Transverse colon (tissue), 4 donors: ENCODE measurements around the gene PDE4D. TPM values are rescaled to one million over a fixed set of nuclear protein-coding genes. Genes with fewer than 3 reads are reported as not detected.

ENCODE experiments used
- DNase-seq: peaks from one replicate; pipeline ENCODE4 v3.0.0-alpha.2; 2019
- H3K27ac ChIP-seq, 4 donors: fragments of 200-600 bp; sonication (generic); 2 replicates each; pipeline ENCODE4 v1.5.1; 2016 to 2018; ENCODE audit warnings: inconsistent platforms in 4 of 4
- H3K27me3 ChIP-seq: fragments of 200-600 bp; sonication (generic); 2 replicates; pipeline ENCODE4 v1.5.1; 2017; ENCODE audit warnings: inconsistent platforms
- H3K36me3 ChIP-seq, 4 donors: fragments of 200-600 bp; sonication (generic); 2 replicates each; pipeline ENCODE4 v1.5.1; 2017 to 2019; ENCODE audit warnings: inconsistent platforms in 4 of 4
- H3K4me1 ChIP-seq, 4 donors: fragments of 200-600 bp; sonication (generic); 2 replicates each; pipeline ENCODE4 v1.5.1; 2017 to 2020; ENCODE audit warnings: inconsistent platforms in 4 of 4
- H3K4me3 ChIP-seq, 4 donors: fragments of 200-600 bp; sonication (generic); 1 replicate in 1 of 4; 2 replicates in 3 of 4; pipeline versions ENCODE4 v1.5.1 to v1.6.1; 2017 to 2019; ENCODE audit warnings: inconsistent platforms in 4 of 4
- H3K9me3 ChIP-seq, 2 donors: fragments of 200-600 bp; sonication (generic); 2 replicates each; pipeline ENCODE4 v1.5.1; 2017 to 2019; ENCODE audit warnings: inconsistent platforms in 2 of 2
- EP300 ChIP-seq: sonication (generic); formaldehyde crosslinking; IDR thresholded peaks from one replicate; pipeline ENCODE4 v1.6.1; 2017; ENCODE audit warnings: antibody characterized with exemption, low read depth
- POLR2A ChIP-seq: fragments of 450-650 bp; IDR thresholded peaks from one replicate; pipeline ENCODE4 v1.6.1; 2016; ENCODE audit warnings: antibody characterized with exemption, mild to moderate bottlenecking, moderate library complexity
- POLR2AphosphoS5 ChIP-seq, 3 donors: sonication (generic); formaldehyde crosslinking; IDR thresholded peaks; one replicate each; pipeline ENCODE4 v1.6.1; 2016; ENCODE audit warnings: antibody characterized with exemption in 3 of 3
- WGBS, 2 donors: methylation state at CpG; one replicate each; pipeline ENCODE4 v1.1.5; 2018; ENCODE audit warnings: low coverage in 1 of 2; 5-methylcytosine and 5-hydroxymethylcytosine counted together
- in situ Hi-C, 4 donors: fragments of 200-750 bp; cut with MboI; loops; one replicate each; pipeline versions ENCODE4 v1.15.0 to v1.15.1; 2017; ENCODE audit warnings: low sequenced_read_pairs in 3 of 4, low pct_ligation_motif_present in 1 of 4, low pct_unique_long_range_greater_than_20kb in 1 of 4
- intact Hi-C: fragments of 100-400 bp; cut with DNase I; formaldehyde crosslinking; loops from one replicate; pipeline ENCODE4 v1.15.1; 2023; ENCODE audit warnings: low total_unique reads
- total RNA-seq, 4 donors: library from RNA; depleted of rRNA; stranded (reverse); fragments of >200 nt; gene quantifications; one replicate each; pipeline ENCODE4 v1.1.0, GENCODE V29; 2016
- TF ChIP-seq, protein P1 (sequence below), 5 experiments: fragments of 200-600 bp in 3 of 5; fragments of 450-650 bp in 2 of 5; sonication (generic) in 3 of 5; IDR thresholded peaks; 1 replicate in 2 of 5; 2 replicates in 3 of 5; pipeline ENCODE4 v1.5.1; 2016 to 2017; ENCODE audit warnings: antibody characterized with exemption in 5 of 5, inconsistent platforms in 3 of 5, mild to moderate bottlenecking in 2 of 5, moderate library complexity in 1 of 5

Gene PDE4D
- total RNA-seq, 4 donors from 2014 or later, result 47.0 to 302 (median 73.6) TPM

DNA sequence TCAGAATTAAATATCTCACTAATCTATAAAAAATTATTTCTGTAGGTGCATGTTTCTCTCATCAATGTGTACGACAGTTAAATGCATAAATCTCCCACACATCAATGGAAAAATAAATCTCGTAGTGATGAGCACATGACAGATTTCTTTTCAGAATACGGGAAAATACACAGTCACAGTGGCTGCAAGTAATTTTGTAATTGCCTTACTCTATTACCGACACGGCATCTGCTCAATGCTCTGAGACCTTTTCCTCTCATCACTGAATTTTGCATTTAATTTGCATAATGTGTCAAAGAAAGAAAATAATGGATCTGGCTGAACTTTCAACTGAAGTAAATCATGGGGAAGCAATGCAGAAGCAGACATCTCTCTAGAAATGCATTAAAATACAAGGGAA is 37.2 kb downstream of the PDE4D start:
- in situ Hi-C loops (no loop called here), intact Hi-C loops (no loop called here)
- no peaks in the 10 kb centered on the region for H3K4me1 ChIP-seq
- WGBS, 2 donors, result 86 to 89% methylated on average over 5 of the region's 5 CpGs
- TF ChIP-seq, protein P1, sequence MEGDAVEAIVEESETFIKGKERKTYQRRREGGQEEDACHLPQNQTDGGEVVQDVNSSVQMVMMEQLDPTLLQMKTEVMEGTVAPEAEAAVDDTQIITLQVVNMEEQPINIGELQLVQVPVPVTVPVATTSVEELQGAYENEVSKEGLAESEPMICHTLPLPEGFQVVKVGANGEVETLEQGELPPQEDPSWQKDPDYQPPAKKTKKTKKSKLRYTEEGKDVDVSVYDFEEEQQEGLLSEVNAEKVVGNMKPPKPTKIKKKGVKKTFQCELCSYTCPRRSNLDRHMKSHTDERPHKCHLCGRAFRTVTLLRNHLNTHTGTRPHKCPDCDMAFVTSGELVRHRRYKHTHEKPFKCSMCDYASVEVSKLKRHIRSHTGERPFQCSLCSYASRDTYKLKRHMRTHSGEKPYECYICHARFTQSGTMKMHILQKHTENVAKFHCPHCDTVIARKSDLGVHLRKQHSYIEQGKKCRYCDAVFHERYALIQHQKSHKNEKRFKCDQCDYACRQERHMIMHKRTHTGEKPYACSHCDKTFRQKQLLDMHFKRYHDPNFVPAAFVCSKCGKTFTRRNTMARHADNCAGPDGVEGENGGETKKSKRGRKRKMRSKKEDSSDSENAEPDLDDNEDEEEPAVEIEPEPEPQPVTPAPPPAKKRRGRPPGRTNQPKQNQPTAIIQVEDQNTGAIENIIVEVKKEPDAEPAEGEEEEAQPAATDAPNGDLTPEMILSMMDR (IDR thresholded peaks at IDR 0.05), result no peak
- no peak for TF ChIP-seq POLR2AphosphoS5 (IDR thresholded peaks at IDR 0.05)
- TF ChIP-seq POLR2A, result no peak
- no peak for TF ChIP-seq EP300
- H3K9me3 ChIP-seq, result no peaks in the 10 kb centered on the region
- DNase-seq, result no peak
- H3K27me3 ChIP-seq, result no peaks in the 10 kb centered on the region
- H3K27ac ChIP-seq, result no peak overlapping the region
- H3K4me3 ChIP-seq, result no peak overlapping the region
- H3K36me3 ChIP-seq, result no peaks in the 10 kb centered on the region

DNA sequence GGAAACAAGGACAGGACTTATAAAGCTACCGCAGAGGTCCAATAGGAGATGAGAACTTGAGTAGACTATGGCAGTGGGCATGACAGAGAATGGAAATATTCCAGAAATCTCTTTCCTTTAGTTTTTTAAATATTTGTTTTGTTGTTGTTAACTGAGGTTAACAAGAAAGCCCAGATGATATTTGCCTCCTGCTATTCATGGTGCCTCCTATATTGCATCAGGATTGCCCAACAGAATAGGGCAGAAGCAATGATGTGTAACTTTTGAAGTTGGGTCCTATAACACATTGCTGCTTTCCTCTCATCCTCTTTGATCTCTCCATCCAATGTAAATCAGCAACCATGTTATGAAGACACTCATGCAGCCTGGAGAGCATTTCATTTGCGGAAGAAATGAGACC is 42.8 kb downstream of the PDE4D start:
- Histone ChIP-seq H3K4me3 (no peak overlapping the region), H3K9me3 (no peaks in the 10 kb centered on the region), H3K36me3 (no peaks in the 10 kb centered on the region), H3K27me3 (no peaks in the 10 kb centered on the region), H3K27ac (no peak overlapping the region), H3K4me1 (no peaks in the 10 kb centered on the region)
- DNase-seq, result no peak
- TF ChIP-seq, protein P1 (IDR thresholded peaks at IDR 0.05), result no peak
- TF ChIP-seq POLR2AphosphoS5 (IDR thresholded peaks at IDR 0.05) (no peak), POLR2A (no peak), EP300 (no peak)
- intact Hi-C loops (no loop called here), in situ Hi-C loops (no loop called here)
- 93 to 100% methylated on average over 1 to 2 of the region's 2 CpGs for WGBS, 2 donors

DNA sequence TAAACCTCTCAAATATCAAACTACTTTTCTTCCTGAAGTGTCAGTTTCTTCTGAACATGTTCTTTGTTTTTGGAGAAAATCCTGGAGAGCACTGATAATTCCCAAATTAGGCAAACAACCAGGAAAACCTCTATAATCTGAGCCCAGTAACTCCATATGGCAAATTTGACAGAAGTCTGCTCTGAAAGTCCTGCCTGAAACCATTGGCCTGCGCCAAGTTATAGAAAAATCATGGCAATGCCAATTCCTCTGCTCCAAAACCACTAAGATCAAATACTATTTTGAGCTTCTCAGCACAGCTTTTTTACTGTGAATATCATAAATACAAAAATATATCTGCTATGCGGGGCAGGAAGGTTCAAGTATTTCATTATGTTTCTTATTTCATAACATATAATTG is 45.9 kb downstream of the PDE4D start:
- no peaks in the 10 kb centered on the region for H3K4me1 ChIP-seq
- H3K27ac ChIP-seq, result no peak overlapping the region
- H3K9me3 ChIP-seq, result no peaks in the 10 kb centered on the region
- H3K36me3 ChIP-seq, result no peaks in the 10 kb centered on the region
- no peaks in the 10 kb centered on the region for H3K27me3 ChIP-seq
- 93 to 100% methylated on average over 1 to 2 of the region's 2 CpGs for WGBS, 2 donors
- no peak overlapping the region for H3K4me3 ChIP-seq
- intact Hi-C loops, result no loop called here
- TF ChIP-seq POLR2AphosphoS5 (IDR thresholded peaks at IDR 0.05), result no peak
- no peak for TF ChIP-seq POLR2A
- TF ChIP-seq EP300, result no peak
- TF ChIP-seq, protein P1 (IDR thresholded peaks at IDR 0.05), result no peak
- in situ Hi-C loops, result no loop called here
- no peak for DNase-seq

DNA sequence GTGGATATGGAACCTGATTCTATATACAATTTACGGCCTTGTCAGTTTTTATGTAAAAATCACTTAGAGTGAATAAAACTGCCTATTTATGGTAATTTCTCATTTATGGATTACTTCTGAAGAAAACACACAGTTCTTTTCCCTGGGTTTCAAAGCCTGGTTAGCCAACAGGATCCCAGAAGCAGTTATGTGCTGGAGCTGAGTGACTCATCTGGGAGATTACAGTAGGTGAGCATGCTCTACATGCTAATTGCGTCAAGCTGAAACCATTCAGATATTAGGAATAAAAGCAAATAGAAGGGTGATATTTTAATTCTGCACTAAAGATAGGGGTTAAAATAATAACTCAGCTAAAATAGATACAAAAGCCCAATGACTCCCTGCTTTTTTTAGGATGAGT is 47.8 kb downstream of the PDE4D start:
- no peak overlapping the region for H3K27ac ChIP-seq
- no peaks in the 10 kb centered on the region for H3K27me3 ChIP-seq
- H3K36me3 ChIP-seq, result no peaks in the 10 kb centered on the region
- in situ Hi-C loops, result no loop called here
- no peak overlapping the region for H3K4me3 ChIP-seq
- H3K9me3 ChIP-seq, result no peaks in the 10 kb centered on the region
- TF ChIP-seq EP300 (no peak), POLR2AphosphoS5 (IDR thresholded peaks at IDR 0.05) (no peak), POLR2A (no peak)
- TF ChIP-seq, protein P1 (IDR thresholded peaks at IDR 0.05), result no peak
- no peak for DNase-seq
- H3K4me1 ChIP-seq, result no peaks in the 10 kb centered on the region
- 94 to 98% methylated on average over 2 of the region's 2 CpGs for WGBS, 2 donors
- intact Hi-C loops, result no loop called here
